ENCODE results near the gene RPL37.

DNA sequence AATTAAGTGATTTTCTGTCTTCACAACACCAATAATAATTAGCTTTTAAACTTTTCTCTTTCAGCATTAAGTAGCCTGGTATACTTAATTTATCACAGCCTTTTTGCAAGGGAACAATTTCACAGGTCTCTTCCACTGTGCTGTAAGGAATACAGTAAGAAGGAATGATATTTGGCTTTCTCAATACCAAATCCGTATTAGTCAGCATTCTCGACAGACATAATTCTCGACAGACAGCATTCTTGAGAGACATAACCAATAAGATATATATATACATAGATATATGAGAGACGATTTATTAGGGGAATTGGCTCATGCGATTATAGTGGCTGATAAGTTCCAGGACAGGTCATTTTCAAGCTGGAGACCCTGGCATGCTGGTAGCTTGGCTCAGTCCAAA lies 54.8 kb downstream of the RPL37 start:
- TF ChIP-seq, protein P1, sequence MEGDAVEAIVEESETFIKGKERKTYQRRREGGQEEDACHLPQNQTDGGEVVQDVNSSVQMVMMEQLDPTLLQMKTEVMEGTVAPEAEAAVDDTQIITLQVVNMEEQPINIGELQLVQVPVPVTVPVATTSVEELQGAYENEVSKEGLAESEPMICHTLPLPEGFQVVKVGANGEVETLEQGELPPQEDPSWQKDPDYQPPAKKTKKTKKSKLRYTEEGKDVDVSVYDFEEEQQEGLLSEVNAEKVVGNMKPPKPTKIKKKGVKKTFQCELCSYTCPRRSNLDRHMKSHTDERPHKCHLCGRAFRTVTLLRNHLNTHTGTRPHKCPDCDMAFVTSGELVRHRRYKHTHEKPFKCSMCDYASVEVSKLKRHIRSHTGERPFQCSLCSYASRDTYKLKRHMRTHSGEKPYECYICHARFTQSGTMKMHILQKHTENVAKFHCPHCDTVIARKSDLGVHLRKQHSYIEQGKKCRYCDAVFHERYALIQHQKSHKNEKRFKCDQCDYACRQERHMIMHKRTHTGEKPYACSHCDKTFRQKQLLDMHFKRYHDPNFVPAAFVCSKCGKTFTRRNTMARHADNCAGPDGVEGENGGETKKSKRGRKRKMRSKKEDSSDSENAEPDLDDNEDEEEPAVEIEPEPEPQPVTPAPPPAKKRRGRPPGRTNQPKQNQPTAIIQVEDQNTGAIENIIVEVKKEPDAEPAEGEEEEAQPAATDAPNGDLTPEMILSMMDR (IDR thresholded peaks at IDR 0.05), result no peak
- TF ChIP-seq POLR2A (IDR thresholded peaks at IDR 0.05; ENCODE audit: low read depth) (no peak), POLR2AphosphoS5 (IDR thresholded peaks at IDR 0.05) (no peak), EP300 (IDR thresholded peaks at IDR 0.05) (no peak)
